ENCODE data around the gene CEACAM3. TPM values are rescaled to one million over a fixed set of nuclear protein-coding genes. Genes with fewer than 3 reads are reported as not detected.
A peak's percentile ranks its signal among the peaks of the same experiment; 100 is the strongest.
"Not testable (repeated sequence)": the region's sequence is repeated elsewhere in the genome, so short reads cannot be mapped to it uniquely, and the experiment has no call there.

Gene CEACAM3
- total RNA-seq, 2 experiments from 2014 or later, result not detected

DNA sequence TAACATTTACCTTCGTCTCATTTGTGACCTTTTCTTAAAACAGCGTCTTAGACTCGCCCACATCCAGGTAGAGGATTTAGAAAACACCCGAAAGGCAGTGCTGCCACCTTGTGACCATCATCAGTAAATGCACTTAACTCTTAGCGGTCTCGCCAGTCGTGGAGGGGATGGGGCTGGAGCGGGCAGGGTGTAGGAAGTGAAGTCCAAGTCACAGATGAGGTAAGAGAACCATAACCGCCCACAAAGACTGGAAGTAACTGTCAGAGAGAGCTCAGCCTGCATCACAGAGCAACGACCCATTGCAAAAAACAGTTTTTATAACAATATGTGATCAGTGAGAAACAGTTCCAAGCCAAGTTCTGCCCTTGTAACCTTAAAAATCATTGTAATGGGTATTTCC lies 10.7 kb upstream of the CEACAM3 start:
- Histone ChIP-seq H3K36me3 (ENCODE audit: insufficient read depth, low read length) (no peaks in the 10 kb centered on the region), H3K4me1 (ENCODE audit: insufficient read depth, low read length) (peaks cover 11% of the 10 kb centered on the region), H3K9me3 (ENCODE audit: control insufficient read depth in 1 of 2, insufficient read depth in 1 of 2, low read length in 2 of 2) (no peaks in the 10 kb centered on the region), H3K27ac (ENCODE audit: low read depth in 1 of 2, low read length in 2 of 2) (no peak overlapping the region), H3K4me3 (ENCODE audit: low read length) (no peak overlapping the region), H3K27me3 (ENCODE audit: control insufficient read depth in 1 of 2, insufficient read depth in 2 of 2, low read length in 2 of 2) (peaks cover 7 to 23% of the 10 kb centered on the region in 2 experiments)
- Mint-ChIP-seq H3K4me1 (ENCODE audit: low read depth) (peaks cover 17% of the 10 kb centered on the region), H3K9me3 (no peaks in the 10 kb centered on the region), H3K27me3 (peaks cover 67% of the 10 kb centered on the region), H3K27ac (no peak overlapping the region), H3K36me3 (ENCODE audit: low read depth) (no peaks in the 10 kb centered on the region), H3K4me3 (no peak overlapping the region)
- peak; percentile 98 for ATAC-seq (ENCODE audit: poor library complexity)
- ChIA-PET POLR2A (interaction anchor here (1.2 to 1.7 kb wide), 2 partner anchors 32 to 33 kb away, joined by 5 to 10 read pairs; no protein-coding TSS in a partner anchor), CTCF (interaction anchor here (0.8 to 5.1 kb wide), 5 partner anchors 9 to 79 kb away, joined by 3 to 55 read pairs (median 3); no protein-coding TSS in a partner anchor)
- TF ChIP-seq, protein P1, sequence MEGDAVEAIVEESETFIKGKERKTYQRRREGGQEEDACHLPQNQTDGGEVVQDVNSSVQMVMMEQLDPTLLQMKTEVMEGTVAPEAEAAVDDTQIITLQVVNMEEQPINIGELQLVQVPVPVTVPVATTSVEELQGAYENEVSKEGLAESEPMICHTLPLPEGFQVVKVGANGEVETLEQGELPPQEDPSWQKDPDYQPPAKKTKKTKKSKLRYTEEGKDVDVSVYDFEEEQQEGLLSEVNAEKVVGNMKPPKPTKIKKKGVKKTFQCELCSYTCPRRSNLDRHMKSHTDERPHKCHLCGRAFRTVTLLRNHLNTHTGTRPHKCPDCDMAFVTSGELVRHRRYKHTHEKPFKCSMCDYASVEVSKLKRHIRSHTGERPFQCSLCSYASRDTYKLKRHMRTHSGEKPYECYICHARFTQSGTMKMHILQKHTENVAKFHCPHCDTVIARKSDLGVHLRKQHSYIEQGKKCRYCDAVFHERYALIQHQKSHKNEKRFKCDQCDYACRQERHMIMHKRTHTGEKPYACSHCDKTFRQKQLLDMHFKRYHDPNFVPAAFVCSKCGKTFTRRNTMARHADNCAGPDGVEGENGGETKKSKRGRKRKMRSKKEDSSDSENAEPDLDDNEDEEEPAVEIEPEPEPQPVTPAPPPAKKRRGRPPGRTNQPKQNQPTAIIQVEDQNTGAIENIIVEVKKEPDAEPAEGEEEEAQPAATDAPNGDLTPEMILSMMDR (IDR thresholded peaks at IDR 0.05), result peak; percentile 81
- intact Hi-C loops (cut with DNase I, micrococcal nuclease), result loop anchor here (1.0 kb wide), 3 partner anchors 11 to 79 kb away; no protein-coding TSS in a partner anchor
- peak; percentile 52 to 91 (median 66) for DNase-seq

DNA sequence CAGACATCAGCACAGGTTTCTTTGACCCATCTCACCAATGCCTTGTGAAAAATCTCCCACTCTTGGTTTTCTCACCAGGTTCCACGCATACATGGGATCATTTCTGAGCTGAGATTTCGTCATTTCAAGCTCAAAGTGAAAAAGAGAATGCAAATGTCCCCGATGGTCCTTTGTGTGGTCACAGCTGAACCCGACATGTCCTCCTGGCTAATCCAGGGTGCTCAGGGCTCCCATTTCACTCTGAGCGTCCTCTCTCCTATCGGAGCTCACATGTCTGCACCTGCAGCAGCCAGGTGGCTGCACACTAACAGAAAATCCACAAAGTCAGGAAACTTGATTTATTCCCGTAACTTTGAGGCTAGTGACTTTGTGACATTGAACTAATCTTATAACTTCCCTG lies 9.3 kb upstream of the CEACAM3 start:
- H3K27ac ChIP-seq (ENCODE audit: low read depth in 1 of 2, low read length in 2 of 2), result no peak overlapping the region
- Mint-ChIP-seq H3K27me3 (peaks cover 63% of the 10 kb centered on the region), H3K4me1 (ENCODE audit: low read depth) (peaks cover 17% of the 10 kb centered on the region), H3K27ac (no peak overlapping the region), H3K9me3 (no peaks in the 10 kb centered on the region), H3K4me3 (no peak overlapping the region), H3K36me3 (ENCODE audit: low read depth) (no peaks in the 10 kb centered on the region)
- H3K36me3 ChIP-seq (ENCODE audit: insufficient read depth, low read length), result no peaks in the 10 kb centered on the region
- intact Hi-C loops (cut with DNase I, micrococcal nuclease), result no loop called here
- ChIA-PET CTCF (interaction anchor here (5.1 kb wide), 1 partner anchor 34 kb away, joined by 55 read pairs; no protein-coding TSS in a partner anchor), POLR2A (interaction anchor here (1.7 kb wide), 1 partner anchor 34 kb away, joined by 5 read pairs; no protein-coding TSS in a partner anchor)
- TF ChIP-seq, protein P1 (IDR thresholded peaks at IDR 0.05), result no peak
- peaks cover 11% of the 10 kb centered on the region for H3K4me1 ChIP-seq (ENCODE audit: insufficient read depth, low read length)
- peaks cover 10 to 22% of the 10 kb centered on the region in 2 experiments for H3K27me3 ChIP-seq (ENCODE audit: control insufficient read depth in 1 of 2, insufficient read depth in 2 of 2, low read length in 2 of 2)
- H3K9me3 ChIP-seq (ENCODE audit: control insufficient read depth in 1 of 2, insufficient read depth in 1 of 2, low read length in 2 of 2), result no peaks in the 10 kb centered on the region
- DNase-seq (no peak), ATAC-seq (ENCODE audit: poor library complexity) (no peak)
- no peak overlapping the region for H3K4me3 ChIP-seq (ENCODE audit: low read length)

DNA sequence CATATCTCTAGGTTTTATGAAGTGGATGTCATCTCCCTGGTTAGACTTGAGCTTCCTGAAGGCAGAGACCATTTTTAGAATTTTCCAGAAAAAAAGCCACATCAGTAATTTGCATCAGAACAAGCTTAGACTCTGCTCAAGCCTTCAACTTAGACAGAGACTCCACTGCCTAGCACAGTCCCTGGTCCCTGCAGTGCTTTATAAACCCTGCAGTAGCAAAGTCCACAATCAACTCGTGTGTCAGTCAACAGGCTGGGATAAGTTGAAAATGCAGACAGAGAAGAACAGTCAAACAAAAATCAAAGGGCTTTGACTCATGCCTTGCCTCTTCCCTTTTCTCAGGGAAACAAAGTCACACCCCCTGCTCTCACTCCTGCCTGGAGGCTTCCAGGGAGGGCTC lies 7.9 kb upstream of the CEACAM3 start:
- intact Hi-C loops (cut with DNase I, micrococcal nuclease); DNase-seq; H3K36me3 ChIP-seq (ENCODE audit: insufficient read depth, low read length); H3K9me3 ChIP-seq (ENCODE audit: control insufficient read depth in 1 of 2, insufficient read depth in 1 of 2, low read length in 2 of 2); H3K36me3 Mint-ChIP-seq (ENCODE audit: low read depth); CTCF ChIA-PET; H3K27ac ChIP-seq (ENCODE audit: low read depth in 1 of 2, low read length in 2 of 2); POLR2A ChIA-PET; H3K4me3 ChIP-seq (ENCODE audit: low read length); H3K9me3 Mint-ChIP-seq; H3K4me3 Mint-ChIP-seq; ATAC-seq (ENCODE audit: poor library complexity); H3K27ac Mint-ChIP-seq: not testable (repeated sequence)
- H3K27me3 Mint-ChIP-seq, result peaks cover 66% of the 10 kb centered on the region
- peaks cover 17% of the 10 kb centered on the region for H3K4me1 Mint-ChIP-seq (ENCODE audit: low read depth)
- H3K27me3 ChIP-seq (ENCODE audit: control insufficient read depth in 1 of 2, insufficient read depth in 2 of 2, low read length in 2 of 2), result peaks cover 20 to 26% of the 10 kb centered on the region in 2 experiments
- H3K4me1 ChIP-seq (ENCODE audit: insufficient read depth, low read length), result peaks cover 11% of the 10 kb centered on the region

DNA sequence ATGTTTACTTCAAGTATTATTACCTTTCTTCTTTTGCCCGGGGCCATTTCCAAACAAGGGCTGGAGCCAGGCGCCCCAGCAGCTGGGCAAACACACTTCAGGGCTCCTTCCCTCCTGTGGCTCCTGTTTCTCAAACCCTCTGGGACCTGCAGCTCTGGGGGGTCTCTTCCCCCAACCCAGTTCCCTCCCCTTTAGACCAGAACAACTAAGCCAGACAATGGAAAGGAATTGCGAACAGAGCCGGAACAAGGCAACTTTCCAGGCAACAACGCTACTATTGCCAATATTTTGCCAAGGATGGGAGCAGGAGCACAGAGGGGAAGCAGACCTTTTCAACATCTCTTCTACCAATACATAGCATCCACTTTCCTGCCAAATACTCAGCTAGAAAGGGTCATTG lies 7.3 kb upstream of the CEACAM3 start:
- intact Hi-C loops (cut with DNase I, micrococcal nuclease); H3K4me3 ChIP-seq (ENCODE audit: low read length); H3K36me3 ChIP-seq (ENCODE audit: insufficient read depth, low read length); H3K9me3 ChIP-seq (ENCODE audit: control insufficient read depth in 1 of 2, insufficient read depth in 1 of 2, low read length in 2 of 2); ATAC-seq (ENCODE audit: poor library complexity); DNase-seq; H3K27ac ChIP-seq (ENCODE audit: low read depth in 1 of 2, low read length in 2 of 2); POLR2A ChIA-PET; H3K4me3 Mint-ChIP-seq; H3K9me3 Mint-ChIP-seq; H3K36me3 Mint-ChIP-seq (ENCODE audit: low read depth); H3K27ac Mint-ChIP-seq; CTCF ChIA-PET: not testable (repeated sequence)
- Histone ChIP-seq H3K4me1 (ENCODE audit: insufficient read depth, low read length) (peaks cover 11% of the 10 kb centered on the region), H3K27me3 (ENCODE audit: control insufficient read depth in 1 of 2, insufficient read depth in 2 of 2, low read length in 2 of 2) (peaks cover 20 to 26% of the 10 kb centered on the region in 2 experiments)
- H3K27me3 Mint-ChIP-seq, result peaks cover 64% of the 10 kb centered on the region
- H3K4me1 Mint-ChIP-seq (ENCODE audit: low read depth), result peaks cover 17% of the 10 kb centered on the region
